WERI-Rb-1 (cell line): ENCODE results near the gene MAGIX.
A peak's percentile ranks its signal among the peaks of the same experiment; 100 is the strongest.

Source experiments
- DNase-seq: peaks from one replicate; pipeline ENCODE4 v3.0.0-alpha.2; 2020
- H3K27ac ChIP-seq: fragments of 250-450 bp; sonication (Bioruptor Pico); 2 replicates; pipeline ENCODE4 v1.5.1; 2020; ENCODE audit warnings: mild to moderate bottlenecking, moderate library complexity
- H3K27me3 ChIP-seq: fragments of 250-450 bp; sonication (Bioruptor Pico); 2 replicates; pipeline ENCODE4 v1.5.1; 2021; ENCODE audit warnings: mild to moderate bottlenecking, low read depth, moderate library complexity; ENCODE audit not compliant: insufficient read depth, severe bottlenecking
- H3K36me3 ChIP-seq: fragments of 250-450 bp; sonication (Bioruptor Pico); 2 replicates; pipeline ENCODE4 v1.5.1; 2020; ENCODE audit warnings: mild to moderate bottlenecking, moderate library complexity
- H3K4me3 ChIP-seq: 2 replicates; pipeline ENCODE4 v1.5.1; 2011; ENCODE audit warnings: low read depth, mild to moderate bottlenecking, control low read depth, low read length
- H3K9me3 ChIP-seq: fragments of 250-450 bp; sonication (Bioruptor Pico); 2 replicates; pipeline ENCODE4 v1.5.1; 2021; ENCODE audit warnings: mild to moderate bottlenecking, moderate library complexity; ENCODE audit not compliant: severe bottlenecking
- TF ChIP-seq, protein P1 (sequence below): IDR thresholded peaks from 2 replicates; pipeline ENCODE4 v1.5.1; 2011; ENCODE audit warnings: low read depth, mild to moderate bottlenecking, control low read depth, inconsistent platforms, low read length

The MAGIX gene

DNA sequence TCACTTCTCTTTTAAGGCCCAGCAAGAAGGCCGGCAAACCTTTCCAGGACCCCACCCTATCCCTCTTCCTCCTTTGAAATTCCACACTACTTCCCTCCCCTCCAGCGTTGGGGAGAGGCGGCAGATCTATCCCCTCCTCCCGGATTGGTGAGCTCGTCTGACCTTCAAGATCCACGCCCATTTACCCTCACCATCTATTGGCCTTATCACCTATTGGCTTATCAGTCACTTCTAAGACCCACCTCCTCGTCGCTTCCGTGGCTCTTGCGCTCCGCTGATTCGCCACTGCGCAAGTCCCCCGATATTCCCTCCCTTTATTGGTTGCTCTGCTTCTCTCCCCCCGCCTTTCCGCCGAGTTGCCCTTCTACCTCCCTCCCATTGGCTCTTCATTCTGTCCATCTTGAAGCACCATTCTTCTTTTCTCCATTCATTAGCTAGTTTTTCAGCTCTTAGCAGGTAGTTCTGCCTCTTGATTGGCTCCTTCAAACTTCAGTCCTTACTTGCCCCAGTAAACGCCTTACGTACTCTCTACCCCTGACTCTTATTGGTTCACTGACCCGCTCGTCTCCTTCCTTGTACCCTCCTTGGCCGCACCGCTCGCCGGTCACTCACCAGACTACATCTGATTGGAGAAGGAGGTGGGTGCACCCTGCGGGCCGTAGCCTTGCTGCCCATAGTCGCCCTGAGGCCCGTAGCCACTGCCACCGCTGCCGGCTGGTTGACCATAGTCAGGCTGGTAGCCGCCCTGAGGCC, 28.4 kb downstream of the MAGIX start:
- no peak for DNase-seq
- TF ChIP-seq, protein P1, sequence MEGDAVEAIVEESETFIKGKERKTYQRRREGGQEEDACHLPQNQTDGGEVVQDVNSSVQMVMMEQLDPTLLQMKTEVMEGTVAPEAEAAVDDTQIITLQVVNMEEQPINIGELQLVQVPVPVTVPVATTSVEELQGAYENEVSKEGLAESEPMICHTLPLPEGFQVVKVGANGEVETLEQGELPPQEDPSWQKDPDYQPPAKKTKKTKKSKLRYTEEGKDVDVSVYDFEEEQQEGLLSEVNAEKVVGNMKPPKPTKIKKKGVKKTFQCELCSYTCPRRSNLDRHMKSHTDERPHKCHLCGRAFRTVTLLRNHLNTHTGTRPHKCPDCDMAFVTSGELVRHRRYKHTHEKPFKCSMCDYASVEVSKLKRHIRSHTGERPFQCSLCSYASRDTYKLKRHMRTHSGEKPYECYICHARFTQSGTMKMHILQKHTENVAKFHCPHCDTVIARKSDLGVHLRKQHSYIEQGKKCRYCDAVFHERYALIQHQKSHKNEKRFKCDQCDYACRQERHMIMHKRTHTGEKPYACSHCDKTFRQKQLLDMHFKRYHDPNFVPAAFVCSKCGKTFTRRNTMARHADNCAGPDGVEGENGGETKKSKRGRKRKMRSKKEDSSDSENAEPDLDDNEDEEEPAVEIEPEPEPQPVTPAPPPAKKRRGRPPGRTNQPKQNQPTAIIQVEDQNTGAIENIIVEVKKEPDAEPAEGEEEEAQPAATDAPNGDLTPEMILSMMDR = no peak
- H3K9me3 ChIP-seq = no peaks in the 10 kb centered on the region
- H3K36me3 ChIP-seq = peaks cover 53% of the 10 kb centered on the region
- no peak overlapping the region for H3K27ac ChIP-seq
- H3K4me3 ChIP-seq = no peak overlapping the region
- peaks cover 14% of the 10 kb centered on the region for H3K27me3 ChIP-seq

DNA sequence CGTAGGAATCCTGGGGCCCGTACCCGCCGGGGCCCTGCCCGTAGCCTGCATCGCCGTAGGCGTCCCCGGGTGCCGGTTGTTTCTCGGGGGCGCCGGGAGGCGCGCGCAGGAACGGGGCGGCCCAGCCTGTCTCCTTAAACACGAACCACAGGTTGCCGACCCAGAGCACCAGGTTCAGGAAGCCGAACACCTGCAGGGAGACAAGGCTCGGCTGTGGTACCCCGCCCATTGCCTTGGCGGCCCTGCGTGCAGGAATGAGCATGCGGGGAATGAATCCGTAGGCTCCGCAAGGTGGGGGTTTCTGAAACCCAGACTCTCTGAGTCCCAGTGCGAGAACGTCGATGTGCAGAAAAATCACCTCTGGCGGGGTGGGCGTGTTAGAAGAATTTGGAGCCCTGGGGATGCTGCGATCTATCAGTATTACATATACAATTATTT, 29.0 kb downstream of the MAGIX start:
- Histone ChIP-seq H3K27me3 (peaks cover 10% of the 10 kb centered on the region), H3K27ac (no peak overlapping the region), H3K36me3 (peaks cover 59% of the 10 kb centered on the region), H3K9me3 (no peaks in the 10 kb centered on the region), H3K4me3 (no peak overlapping the region)
- DNase-seq = no peak
- TF ChIP-seq, protein P1 = no peak

DNA sequence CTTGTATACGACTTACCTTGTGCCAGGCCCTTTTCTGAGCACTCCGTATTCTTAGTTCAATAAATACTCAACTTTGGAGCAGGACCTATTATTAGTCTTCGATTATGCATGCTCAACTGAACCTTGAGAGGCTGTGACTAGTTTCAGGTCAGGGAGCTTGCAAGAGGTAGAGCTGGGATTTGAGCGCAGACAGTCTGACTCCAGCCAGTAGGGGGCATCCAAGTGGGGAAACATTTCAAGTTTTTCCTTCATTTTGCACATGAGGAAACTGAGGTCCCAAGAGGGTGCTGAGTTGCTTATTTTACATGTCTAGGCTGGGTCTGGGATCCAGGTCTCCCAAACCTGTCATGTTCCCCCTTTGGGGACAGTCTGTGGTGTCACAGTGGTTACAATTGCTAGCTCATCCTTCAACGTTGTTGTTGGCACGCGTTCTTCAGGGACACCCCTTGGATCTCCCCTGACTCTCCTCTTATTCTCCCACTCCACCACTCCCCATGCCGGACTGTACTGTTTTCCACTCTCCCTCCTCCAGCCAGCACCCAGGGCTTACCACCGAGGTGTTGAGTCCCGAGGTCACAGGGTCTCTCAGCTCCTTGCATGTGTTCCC, 30.3 kb downstream of the MAGIX start:
- TF ChIP-seq, protein P1 = peak; percentile 68
- no peaks in the 10 kb centered on the region for H3K9me3 ChIP-seq
- peaks cover 68% of the 10 kb centered on the region for H3K36me3 ChIP-seq
- DNase-seq = no peak
- no peak overlapping the region for H3K27ac ChIP-seq
- no peak overlapping the region for H3K4me3 ChIP-seq
- peaks cover 3% of the 10 kb centered on the region for H3K27me3 ChIP-seq

DNA sequence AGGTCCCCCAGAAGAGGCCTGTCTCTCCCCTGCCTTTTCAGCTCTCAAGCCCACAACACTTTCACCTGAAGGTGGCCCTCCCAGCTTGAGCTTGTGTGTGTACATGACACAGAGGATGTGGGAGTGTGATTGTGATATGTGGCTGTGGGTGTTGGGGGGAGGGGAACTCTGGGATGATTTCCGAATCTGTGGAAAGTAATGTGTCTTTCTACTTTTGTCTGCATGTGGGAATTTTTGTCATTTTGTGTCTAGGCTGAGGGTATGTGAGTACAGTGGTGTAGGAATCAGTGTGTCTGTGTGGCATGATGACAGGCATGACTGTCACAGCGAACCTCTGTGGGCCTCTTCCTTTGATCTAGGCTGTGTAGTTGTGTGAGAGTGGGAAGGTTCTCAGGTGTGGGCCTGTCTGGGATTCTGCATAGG, 31.0 kb downstream of the MAGIX start:
- peaks cover 3% of the 10 kb centered on the region for H3K27me3 ChIP-seq
- DNase-seq = no peak
- no peak overlapping the region for H3K27ac ChIP-seq
- peaks cover 73% of the 10 kb centered on the region for H3K36me3 ChIP-seq
- TF ChIP-seq, protein P1 = no peak
- no peaks in the 10 kb centered on the region for H3K9me3 ChIP-seq
- H3K4me3 ChIP-seq = no peak overlapping the region

DNA sequence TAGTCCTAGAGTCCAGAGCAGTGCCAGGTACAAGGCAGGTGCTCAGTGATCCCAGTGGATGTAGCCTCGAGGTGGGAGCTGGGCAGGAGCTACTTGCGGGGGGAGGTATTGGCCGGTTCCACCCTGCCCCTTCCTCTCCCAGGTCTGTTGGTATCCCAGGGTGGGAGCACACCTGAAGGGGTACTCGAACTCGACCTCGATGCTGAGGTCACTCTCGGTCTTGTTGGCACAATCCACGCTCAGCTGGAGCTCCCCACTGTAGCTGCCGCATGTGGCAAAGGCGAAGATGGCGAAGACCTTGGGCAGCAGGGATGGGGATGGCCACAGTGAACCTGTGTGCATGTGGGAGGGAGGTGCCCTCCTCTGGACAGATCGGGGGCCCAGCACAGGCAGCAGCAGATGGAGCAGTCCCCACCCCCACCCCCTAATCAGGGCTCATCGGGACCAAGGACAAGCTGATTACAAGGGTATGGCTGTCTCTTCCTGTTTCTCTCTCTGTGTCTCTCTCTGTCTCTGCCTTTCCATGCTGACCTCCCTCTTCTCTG, 35.1 kb downstream of the MAGIX start:
- no peaks in the 10 kb centered on the region for H3K9me3 ChIP-seq
- TF ChIP-seq, protein P1 = peak; percentile 21; the same call in 1 of the 2 replicates
- no peaks in the 10 kb centered on the region for H3K27me3 ChIP-seq
- DNase-seq = peak; percentile 84
- H3K36me3 ChIP-seq = peaks cover 54% of the 10 kb centered on the region
- peak overlapping the region; percentile 64 for H3K4me3 ChIP-seq
- H3K27ac ChIP-seq = peak overlapping the region; percentile 95
